NK-92 treated with Interleukin-12 subunit alpha and Interleukin-12 subunit beta, amount 100 ng/mL, for 24 hours (cell line): ENCODE data around the gene SAXO1.
A peak's percentile ranks its signal among the peaks of the same experiment; 100 is the strongest.
"Not testable (repeated sequence)": the region's sequence is repeated elsewhere in the genome, so short reads cannot be mapped to it uniquely, and the experiment has no call there.

Experiments used
- DNase-seq: peaks from one replicate; lab custom pipeline; 2025; lab: John Stamatoyannopoulos, UW

Gene SAXO1, protein sequence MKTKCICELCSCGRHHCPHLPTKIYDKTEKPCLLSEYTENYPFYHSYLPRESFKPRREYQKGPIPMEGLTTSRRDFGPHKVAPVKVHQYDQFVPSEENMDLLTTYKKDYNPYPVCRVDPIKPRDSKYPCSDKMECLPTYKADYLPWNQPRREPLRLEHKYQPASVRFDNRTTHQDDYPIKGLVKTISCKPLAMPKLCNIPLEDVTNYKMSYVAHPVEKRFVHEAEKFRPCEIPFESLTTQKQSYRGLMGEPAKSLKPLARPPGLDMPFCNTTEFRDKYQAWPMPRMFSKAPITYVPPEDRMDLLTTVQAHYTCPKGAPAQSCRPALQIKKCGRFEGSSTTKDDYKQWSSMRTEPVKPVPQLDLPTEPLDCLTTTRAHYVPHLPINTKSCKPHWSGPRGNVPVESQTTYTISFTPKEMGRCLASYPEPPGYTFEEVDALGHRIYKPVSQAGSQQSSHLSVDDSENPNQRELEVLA

DNA sequence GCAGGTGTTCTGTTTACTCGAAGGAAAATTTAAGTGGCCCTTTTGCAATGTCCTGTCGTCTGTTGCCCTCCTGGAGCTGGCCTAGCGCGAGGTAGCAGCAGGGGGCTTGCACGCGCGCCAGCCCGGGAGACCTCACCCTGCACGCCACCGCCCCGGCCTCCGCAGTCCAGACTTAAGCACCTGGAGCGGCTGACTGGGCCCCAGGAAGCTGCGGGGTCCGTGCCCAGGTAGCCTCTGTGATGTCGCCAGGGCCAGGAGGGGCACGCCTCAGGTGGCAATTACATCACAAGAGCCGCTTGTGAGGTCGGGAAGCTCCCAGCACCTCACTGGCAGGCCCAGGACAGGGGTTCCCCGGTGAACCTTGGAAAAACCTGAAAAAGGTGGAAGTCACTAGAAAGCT, at the start of gene SAXO1:
SAXO1 (minus strand) TSS at position 195 of the 400 bp plus-strand sequence. CDS start 301 bp downstream, outside the sequence.
- no peak for DNase-seq

DNA sequence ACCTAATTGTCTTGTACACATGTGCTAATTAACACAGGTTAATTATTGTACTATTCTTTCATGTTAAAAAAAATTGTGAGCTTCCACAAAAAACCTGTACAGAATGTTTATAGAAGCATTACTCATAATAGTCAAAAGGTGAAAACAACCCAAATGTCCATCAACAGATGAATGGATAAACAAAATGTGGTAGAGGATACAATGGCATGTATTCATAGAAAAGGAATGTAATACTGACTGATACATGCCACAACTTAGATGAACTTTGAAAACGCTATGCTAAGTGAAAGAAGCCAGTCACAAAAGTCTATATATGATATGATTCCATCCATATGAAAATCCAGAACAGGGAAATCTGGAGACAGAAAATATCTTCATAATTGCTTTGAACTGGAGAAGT, 41.8 kb upstream of the SAXO1 start:
- DNase-seq, result no peak

DNA sequence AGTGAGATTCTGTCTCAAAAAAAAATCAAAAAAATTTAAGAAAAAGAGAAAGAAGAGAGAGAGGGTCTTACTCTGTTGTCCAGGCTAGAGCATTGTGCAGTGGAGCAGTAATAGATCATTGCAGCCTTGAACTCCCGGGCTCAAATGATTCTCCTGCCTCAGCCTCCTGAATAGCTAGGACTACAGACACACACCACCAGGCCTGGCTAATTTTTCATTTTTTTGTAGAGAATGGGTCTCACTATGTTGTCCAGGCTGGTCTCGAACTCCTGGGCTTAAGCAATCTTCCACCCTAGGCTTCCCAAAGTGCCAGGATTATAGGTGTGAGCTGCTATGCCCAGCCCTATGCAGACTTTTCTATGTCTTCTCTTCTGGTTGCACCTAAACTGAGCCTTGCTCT, 41.2 kb upstream of the SAXO1 start:
- no peak for DNase-seq

DNA sequence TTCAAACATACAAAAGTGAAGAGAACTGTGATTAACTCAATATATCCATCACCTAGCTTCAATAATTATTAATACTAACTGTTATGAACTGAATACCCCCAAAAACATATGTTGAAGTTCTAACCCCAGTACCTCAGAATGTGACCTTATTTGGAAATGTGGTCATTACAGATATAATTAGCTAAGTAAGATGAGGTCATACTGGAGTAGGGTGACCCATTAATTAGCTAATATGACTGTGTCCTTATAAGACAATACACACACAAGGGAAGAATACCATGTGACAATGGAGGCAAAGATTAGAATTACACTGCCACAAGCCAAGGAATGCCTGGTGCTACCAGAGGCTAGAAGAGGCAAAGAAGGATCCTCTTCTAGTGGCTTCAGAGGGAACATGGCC, 24.0 kb upstream of the SAXO1 start:
- no peak for DNase-seq

DNA sequence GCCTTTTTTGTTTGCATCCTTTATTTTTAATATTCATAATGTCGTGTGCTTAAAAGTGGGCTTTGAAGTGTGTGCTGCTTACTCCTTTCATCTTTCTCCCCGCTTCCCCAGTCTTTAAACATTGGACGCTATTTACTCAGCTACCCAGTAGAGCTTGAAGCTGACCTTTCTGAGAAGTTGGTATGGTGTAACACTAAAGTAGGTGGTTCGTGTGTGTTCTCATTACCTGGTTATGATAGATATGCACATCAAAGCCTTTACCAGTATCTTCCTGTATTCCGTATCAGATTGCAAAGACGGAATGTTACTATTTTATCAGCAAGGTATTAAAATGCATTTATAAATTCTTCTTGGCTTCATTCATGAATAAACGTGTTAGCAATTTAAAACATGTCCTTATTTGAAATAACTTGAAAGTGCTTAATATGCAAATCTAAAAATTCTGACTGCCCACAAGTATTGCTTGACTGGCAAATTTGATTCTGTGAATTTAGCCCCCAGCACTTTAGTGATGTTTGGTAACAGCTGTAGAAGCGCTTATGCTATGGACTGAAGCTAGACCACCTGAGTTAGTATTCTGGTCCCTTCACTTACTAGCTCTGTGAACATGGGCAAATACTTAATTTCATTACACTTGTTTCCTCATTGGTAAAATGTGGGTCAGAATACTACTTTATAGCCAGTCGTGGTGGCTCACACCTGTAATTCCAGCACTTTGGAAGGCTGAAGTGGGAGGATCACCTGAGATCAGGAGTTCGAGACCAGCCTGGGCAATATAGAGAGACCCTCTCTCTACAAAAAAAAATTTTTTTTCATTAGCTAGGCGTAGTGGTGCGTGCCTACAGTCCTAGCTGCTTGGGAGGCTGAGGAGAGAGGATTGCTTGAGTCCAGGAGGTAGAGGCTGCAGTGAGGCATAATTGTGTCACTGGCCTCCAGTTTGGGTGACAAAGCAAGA, 17.9 kb upstream of the SAXO1 start:
- no peak for DNase-seq

DNA sequence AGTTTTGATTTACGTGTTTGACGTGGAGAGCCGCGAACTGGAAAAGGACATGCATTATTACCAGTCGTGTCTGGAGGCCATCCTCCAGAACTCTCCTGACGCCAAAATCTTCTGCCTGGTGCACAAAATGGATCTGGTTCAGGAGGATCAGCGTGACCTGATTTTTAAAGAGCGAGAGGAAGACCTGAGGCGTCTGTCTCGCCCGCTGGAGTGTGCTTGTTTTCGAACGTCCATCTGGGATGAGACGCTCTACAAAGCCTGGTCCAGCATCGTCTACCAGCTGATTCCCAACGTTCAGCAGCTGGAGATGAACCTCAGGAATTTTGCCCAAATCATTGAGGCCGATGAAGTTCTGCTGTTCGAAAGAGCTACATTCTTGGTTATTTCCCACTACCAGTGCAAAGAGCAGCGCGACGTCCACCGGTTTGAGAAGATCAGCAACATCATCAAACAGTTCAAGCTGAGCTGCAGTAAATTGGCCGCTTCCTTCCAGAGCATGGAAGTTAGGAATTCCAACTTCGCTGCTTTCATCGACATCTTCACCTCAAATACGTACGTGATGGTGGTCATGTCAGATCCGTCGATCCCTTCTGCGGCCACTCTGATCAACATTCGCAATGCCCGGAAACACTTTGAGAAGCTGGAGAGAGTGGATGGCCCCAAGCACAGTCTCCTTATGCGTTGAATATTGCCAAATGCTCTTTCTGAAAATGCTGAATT, 17.1 kb upstream of the SAXO1 start:
- no peak for DNase-seq

DNA sequence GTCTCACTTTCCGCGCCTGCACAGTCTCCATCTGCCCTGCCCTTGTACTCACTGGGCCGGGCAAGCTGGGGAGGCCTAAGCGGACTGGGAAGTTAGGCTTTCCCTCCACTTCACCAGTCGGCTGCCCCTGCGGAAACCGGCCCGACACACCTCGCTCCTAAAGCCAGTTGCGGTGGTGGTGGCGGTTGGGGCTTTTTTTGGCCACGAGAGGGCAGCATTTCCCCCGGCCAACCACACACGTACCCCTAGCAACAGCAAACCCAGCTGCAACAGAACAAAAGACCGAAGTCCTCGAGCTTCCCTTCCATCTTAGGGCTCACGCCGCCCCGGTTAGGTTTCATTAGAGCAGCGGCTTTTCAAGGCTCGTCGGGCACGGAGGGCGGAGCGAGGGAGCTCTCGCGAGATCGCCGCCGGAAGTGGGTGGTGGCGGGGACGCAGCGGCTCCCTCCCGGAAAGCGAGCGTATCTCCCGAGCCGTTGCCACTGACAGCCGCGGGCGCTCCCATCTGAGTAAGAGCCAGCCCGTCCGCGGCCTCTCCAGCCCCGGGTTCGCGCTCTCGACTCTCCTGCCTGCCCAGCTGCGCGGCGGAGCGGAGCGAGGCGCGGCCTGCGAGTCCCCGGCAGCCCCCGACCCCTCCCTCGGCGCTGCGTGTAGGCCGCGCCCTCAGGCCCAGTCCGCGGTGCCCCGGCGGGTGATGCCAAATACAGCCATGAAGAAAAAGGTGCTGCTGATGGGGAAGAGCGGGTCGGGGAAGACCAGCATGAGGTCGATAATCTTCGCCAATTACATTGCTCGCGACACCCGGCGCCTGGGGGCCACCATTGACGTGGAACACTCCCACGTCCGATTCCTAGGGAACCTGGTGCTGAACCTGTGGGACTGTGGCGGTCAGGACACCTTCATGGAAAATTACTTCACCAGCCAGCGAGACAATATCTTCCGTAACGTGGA, 16.2 kb upstream of the SAXO1 start, which contains the start of gene RRAGA:
RRAGA (plus strand) TSS at position 462 of the 951 bp plus-strand sequence; CDS start at position 695, 233 bp downstream.
- peak; percentile 85 for DNase-seq

DNA sequence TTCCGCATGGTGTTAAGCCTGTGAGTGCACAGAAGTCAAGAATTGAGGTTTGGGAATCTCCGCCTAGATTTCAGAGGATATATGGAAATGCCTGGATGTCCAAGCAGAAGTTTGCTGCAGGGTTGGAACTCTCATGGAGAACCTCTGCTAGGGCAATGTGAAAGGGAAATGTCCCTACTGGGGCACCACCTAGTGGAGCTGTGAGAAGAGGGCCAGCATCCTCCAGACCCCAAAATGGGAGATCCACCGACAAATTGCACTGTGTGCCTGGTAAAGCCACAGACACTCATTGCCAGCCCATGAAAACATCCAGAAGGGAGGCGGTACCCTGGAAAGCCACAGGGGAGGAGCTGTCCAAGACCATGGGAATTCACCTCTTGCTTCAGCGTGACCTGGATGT, 3.6 kb upstream of the SAXO1 start:
- no peak for DNase-seq

DNA sequence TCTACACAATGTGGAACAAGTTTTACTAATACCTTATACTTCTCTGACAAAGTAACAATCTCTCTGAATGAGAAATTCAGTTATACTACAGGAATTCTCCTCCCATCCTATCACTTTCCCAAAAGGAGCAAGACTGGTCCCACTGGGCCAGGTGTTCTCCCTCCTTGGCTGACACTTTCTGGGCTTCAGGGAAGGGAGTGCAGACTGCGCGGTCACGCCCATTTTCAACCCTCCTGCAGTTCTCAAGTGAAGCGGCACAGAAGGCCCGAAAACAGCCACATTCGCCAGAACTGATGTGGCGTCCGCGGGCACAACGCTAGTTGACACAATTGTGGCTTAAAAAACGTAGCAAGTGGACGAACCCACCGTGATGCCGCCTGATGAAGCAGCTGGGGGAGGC, 603 bp downstream of the SAXO1 start:
- DNase-seq, result no peak

DNA sequence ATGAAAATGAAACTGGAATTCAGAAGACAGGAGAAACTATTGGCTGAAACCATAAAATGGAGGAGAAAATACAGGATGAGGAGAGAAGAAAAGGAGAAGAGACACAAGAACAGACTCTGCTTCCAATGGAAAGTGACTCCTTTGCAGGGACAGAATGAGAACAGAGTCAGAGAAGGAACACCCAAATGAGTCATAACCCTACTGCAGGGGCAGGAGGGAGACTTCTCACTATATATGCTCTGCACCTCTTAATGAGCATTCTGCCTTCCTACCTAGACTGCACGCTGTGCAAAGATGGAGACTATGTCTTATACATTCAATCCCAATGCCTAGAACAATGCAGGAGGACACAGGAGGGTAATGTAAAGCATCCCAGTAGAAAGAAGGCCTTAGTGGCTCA, 2.1 kb downstream of the SAXO1 start:
- DNase-seq, result no peak

DNA sequence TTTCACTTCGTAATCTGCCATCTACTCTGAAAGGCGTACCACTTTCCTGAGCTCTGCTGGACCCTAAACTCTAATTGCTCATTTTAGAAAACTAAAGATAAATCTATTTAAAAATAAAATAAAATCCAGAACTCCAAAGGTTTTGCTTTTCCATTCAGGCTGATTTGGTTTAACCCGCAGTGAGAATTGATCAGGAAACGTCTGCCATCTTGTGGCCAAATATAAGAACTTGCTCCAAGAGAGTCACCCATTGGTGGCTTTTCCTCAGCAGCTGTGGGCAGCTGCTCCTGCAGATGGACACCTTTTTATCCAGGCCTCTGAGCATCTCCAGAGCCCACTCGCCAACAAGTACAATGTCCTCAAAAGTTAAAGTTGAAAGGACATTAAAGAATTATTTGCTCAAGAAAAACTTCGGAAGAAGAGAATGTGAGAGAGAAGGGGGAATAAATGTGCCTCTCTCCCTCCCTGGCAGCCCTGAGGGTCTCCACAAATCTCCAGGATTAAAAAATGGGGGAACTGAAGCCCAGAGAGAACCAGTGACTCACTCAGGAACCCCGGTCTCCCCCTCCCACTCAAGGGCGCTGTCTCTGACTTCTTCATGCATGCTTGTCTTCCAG, 4.1 kb downstream of the SAXO1 start:
- DNase-seq, result no peak

DNA sequence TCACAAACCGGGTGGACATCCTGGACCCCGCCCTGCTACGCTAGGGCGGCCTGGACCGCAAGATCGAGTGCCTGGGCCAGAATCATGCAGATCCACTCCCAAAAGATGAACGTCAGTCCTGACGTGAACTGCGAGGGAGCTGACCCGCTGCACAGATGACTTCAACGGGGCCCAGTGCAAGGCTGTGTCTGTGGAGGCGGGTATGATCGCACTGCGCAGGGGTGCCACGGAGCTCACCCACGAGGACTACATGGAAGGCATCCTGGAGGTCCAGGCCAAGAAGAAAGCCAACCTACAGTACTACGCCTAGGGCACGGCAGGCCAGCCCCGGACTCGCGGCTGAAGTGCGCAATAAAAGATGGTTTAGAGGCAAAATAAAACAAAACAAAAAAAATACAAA, 5.2 kb downstream of the SAXO1 start:
- DNase-seq, result no peak

DNA sequence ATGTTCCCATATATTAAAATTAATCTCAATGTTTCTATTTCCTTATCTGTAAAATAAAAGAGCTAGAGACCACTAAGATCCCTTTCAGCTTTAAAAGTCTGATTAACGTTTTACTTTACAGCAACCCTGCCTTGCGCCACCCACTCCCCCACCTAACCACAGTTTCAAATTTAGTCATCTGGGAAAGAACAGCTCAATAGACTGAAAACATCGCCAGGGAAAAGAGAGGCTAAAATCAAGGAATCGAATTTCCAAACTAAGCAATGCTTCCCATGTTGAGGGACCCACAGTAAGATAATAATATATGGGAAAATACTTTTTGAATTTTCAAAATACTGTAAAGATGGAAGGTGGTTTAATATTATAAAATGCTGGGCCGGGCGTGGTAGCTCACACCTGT, 6.6 kb downstream of the SAXO1 start:
- DNase-seq, result no peak

DNA sequence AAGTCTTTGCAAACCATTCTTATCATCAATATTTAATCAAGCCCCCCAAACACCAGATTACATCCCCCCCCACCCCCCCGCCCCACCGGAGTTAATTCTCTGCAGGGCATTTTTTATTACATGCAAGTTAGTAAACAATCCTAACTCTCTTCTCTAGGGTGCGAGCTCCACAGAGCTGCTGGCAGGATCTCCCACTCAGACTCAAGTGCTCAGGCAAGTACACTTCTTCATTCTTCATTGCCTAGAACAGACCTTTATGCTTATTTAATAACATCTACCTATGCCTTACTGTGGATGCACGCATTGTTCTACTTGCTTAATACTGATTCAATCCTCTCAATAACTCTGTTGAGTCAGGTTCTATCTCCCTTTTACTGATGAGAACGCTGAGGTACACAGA, 9.9 kb downstream of the SAXO1 start:
- no peak for DNase-seq

DNA sequence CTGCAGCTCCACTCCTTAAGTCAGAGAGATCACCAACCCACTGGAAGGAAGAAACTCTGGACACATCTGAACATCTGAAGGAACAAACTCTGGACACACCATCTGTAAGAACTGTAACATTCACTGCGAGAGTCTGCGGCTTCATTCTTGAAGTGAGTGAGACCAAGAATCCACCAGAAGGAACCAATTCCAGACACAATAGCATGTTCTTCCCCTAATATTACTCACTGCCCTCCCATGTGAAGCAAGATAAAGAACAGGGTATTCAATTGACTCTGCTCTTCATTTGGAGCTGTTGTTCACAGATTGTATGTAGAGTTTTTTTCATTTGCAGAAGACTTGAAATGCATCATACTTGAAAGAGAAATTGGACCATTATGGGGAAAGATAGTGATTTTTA, 10.8 kb downstream of the SAXO1 start:
- no peak for DNase-seq

DNA sequence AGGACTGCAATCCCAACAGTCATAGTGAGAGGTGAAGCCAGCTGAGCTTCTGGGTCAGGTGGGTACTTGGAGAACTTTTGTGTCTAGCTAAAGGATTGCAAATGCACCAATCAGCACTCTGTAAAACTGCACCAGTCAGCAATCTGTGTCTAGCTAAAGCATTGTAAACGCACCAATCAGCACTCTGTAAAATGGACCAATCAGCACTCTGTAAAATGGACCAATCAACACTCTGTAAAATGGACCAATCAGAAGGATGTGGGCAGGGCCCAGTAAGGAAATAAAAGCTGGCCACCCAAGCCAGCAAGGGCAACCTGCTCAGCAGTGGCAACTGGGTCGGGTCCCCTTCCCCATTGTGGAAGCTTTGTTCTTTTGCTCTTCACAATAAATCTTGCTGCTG, 11.4 kb downstream of the SAXO1 start:
- not testable (repeated sequence) for DNase-seq

DNA sequence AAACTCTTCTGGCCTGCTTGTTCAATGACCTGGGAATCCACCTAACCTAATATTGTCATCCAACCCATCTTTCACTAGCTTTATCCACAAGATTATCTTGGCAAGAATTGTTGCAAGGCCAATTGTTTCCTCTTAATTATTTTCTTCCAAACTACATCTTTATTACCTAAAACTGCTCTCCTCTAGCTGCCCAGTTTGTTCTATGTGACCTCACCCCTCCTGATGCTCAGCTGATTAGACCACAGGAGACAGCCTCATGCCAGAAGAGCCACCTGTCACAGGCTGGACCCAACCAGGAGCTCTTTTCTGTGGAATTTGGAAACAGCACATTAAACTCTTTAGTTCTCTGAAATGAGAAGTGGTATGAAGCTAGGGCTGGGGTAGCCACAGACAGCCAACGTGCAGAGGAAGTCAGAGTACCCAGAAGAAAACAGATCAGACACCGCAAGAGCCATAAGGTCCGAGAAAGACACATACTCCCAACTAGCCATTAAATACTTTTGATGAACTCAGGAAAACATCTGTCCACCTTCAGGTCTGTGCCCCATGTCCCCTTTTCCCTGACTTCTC, 12.0 kb downstream of the SAXO1 start:
- DNase-seq, result no peak

DNA sequence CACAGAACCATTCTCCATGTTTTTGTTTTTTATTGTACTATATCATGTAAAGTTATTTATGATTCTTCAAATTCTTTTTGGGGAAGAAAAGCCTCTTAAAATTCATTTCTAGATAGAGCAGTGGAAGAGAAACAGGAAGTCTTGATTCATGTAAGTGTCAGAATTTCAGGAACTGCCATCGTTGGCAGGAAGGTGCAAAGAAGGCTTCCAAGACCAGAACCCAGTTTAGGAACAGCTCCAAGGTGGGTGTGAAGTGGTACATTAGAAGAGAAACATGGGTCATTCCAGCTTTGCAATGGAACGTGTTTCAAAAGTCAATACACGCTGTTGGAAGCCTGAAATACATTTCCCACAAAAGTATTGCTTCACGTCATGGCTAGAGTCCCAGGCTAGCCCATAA, 14.8 kb downstream of the SAXO1 start:
- no peak for DNase-seq

DNA sequence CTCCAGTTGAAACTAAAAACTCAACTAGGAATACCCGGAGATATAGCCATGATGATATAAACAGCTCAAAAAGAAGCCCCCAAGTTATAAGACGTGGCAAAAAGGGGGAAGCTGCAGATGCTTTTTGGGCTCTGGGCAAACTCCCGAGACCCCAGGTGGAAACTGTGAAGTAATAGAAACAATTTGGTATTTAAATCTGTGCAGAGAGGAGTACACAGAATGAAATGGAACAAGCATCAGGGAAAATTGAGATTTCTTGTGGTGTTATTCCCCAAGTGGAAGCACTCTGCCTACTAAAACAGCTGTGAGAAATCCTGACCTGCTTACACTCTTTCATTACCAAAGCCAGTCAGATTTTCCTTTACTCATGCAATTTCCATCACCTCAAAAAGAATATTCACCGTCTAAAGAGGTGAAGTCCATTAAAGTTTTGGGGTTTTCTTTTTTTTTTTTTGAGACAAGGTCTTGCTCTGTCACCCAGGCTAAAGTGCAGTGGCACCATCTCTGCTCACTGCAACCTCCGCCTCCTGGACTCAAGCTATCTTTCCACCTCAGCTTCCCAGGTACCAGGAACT, 23.5 kb downstream of the SAXO1 start:
- no peak for DNase-seq

DNA sequence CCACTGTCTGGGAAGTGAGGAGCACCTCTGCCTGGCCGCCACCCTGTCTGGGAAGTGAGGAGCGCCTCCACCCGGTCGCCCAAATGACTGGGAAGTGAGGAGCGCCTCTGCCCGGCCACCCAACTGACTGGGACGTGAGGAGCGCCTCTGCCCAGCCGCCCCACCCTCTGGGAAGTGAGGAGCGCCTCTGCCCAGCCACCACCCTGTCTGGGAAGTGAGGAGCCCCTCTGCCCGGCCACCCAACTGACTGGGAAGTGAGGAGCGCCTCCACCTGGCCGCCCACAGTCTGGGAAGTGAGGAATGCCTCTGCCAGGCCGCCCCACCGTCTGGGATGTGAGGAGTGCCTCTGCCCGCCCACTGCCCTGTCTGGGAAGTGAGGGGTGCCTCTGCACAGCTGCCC, 32.9 kb downstream of the SAXO1 start:
- no peak for DNase-seq
